Stimulated activated CD8-positive, alpha-beta memory T cell treated with anti-CD3 and anti-CD28 coated beads, Interleukin-12 subunit alpha, Interleukin-12 subunit beta, amount 100 ng/mL, for 24 hours (primary cell): ENCODE results near the gene TASP1.

Experiments used
- DNase-seq: peaks from one replicate; pipeline ENCODE4 v3.0.0-alpha.2; 2020; ENCODE audit errors: extremely low read depth

Gene TASP1

GRCh38 chr20:13571662-13572061 lies 67.1 kb downstream of the TASP1 start:
- DNase-seq: no peak

GRCh38 chr20:13567663-13568062 lies 71.1 kb downstream of the TASP1 start:
- DNase-seq: no peak

DNA sequence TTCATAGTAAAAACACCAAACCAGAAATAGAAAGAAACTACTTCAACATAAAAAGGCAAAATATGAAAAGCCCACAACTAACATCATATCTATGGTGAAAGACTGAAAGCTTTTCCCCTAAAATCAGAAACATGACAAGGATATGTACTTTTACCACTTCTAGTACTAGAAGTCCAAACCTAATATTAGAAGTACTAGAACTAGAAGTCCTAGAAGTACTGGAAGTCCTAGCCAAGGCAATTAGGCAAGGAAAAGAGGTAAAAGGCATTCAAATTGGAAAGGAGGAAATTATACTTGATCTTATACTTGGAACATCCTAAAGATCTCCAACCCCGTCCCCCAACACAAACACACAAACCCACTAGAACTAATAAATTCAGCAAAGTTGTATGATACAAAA lies 74.9 kb downstream of the TASP1 start:
- DNase-seq: no peak

- no peak for DNase-seq
Measured at GRCh38 chr20:13554706-13555105, 84.0 kb downstream of the TASP1 start.

DNA sequence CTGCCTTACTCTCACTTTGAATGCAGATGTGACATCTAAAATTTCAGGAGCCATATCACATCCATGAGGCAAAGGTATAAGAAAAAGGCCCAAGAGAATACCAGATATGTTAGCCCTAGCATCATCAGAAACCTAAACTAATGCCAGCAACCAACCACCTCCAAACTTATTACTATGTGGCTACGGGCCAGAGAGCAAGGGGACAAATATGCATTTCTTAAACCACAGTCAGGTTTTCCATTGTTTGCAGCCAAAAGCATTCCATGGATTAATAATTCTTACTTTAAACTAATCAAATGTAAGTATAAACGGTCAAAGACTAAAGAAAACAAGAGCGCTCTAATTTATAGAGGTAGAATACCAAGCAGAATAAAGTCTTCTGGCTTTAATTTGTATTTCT lies 84.7 kb downstream of the TASP1 start:
- no peak for DNase-seq

DNA sequence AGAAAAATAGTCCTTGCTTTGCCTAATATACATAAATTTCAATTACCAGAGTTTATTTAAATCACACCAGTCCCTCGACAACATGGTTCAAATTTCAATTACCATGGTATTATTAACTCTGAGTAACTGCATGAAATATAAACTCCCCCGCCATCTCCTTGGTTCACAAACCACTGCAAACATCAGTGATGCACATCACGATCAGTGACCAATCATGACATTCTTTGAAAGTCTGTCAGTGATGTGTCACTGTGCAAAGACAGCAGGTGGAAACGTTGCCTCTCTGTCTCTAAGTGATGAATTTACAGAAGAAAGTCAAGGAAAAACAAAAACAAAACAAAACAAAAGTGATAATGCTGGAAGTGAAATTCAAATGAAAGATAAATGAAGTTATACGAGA lies 86.7 kb downstream of the TASP1 start:
- no peak for DNase-seq

DNA sequence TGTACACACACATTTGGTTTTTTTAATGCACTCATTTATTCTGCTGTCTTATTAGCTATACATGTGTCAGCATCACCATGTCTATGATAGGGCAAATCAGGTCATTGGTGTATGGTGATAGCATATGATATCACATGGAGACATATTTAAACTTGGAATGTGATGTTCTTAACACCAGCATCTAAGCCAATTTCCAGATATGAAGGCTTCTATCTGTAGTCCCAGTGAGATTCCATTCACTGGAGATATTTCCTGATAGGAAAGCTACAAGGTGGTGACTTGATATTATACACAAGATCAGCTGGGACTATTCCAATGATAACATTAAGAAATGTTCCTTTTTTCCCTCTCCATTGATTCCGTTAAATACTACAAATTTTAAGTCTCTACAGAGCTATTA lies 89.3 kb downstream of the TASP1 start:
- DNase-seq: no peak

DNA sequence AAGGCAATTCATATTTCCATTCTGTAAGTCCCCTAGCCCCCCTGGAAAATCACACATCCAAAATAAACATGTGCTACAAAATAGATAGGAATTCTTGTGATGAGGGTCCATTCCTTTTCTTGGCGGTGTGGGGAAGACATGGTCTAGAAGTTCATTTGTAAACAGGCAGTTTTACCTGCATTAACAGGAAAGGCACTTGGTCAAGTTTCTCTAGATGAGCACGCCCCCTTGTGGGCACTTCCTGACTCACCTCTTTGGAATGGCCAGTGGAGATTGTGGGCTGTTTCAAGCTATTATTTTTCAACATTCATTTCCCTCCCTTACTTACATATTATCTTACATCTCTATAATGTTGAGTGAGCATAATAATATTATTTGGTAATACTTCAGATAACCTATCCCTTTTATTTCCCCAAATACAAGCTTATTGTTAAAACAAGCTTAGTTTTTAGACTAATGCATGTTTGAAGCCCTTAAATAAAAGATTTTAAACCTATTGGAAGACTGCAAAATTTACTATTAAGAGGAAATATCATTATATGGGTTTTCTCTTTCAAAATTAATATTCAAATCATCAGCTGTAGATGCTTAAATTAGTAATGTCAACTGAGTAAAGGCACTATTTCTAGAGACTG lies 92.1 kb downstream of the TASP1 start:
- DNase-seq: peak; percentile 23

DNA sequence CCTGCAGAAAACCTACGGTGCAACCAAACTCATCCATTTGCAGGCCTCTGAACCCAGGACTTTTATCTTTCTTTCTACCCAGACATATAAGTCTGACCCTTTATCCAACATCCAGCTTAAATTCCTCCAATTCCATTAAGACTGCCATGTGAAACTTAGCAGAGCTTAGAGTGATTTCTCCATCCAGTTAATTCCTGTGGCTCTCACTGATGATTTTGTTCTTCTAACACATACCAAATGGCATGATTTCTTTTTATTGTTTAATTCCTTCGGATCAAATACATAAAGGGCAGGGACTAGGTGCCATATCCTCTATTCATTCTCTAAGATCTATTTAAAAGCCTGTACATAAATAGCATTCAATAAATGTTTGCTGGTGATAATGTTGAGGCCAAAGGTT lies 92.9 kb downstream of the TASP1 start:
- DNase-seq: no peak

- no peak for DNase-seq
Measured at GRCh38 chr20:13543783-13544182, 94.9 kb downstream of the TASP1 start.

DNA sequence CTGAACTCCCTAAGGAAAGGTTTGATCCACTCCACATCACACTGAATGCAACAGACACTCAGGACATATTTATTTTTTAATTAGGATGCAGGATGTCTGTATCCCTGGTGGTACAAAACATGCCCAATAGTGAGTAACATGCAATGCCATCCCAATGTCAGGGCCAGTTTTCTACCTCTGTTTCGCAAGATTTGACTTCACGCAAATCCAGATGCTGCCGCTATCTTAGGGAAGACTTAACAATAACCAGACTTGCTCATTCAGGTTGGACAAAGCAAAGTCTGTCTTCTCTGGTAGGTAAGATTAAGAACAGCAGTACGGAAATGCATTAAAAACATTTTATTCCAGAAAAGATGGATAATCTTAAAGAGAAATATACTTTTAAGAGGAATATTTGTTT lies 103.1 kb downstream of the TASP1 start:
- DNase-seq: no peak

- DNase-seq: no peak
Measured at GRCh38 chr20:13533946-13534345, 104.8 kb downstream of the TASP1 start.

- no peak for DNase-seq
Measured at GRCh38 chr20:13530146-13530545, 108.6 kb downstream of the TASP1 start.

- no peak for DNase-seq
Measured at GRCh38 chr20:13526551-13526950, 112.2 kb downstream of the TASP1 start.

GRCh38 chr20:13525225-13525940 lies 113.3 kb downstream of the TASP1 start:
- no peak for DNase-seq

DNA sequence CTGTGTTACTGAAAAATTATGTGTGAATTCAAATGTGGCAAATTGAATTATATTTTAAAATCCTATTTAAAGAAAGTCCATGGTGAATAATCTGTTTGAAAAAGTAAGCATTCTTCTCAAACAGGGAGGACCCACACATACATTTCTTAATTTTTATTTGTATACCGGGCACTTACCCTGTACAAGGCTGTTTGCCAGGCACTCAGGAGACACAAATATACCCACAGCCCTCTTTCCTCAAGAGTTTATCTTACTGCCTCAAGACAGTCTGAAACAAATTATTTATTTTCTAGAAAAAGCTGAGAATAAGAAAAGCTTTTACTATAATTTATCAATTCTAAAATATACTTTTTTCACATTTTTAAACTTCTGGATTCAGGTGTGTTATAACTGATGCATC lies 114.4 kb downstream of the TASP1 start:
- DNase-seq: no peak

DNA sequence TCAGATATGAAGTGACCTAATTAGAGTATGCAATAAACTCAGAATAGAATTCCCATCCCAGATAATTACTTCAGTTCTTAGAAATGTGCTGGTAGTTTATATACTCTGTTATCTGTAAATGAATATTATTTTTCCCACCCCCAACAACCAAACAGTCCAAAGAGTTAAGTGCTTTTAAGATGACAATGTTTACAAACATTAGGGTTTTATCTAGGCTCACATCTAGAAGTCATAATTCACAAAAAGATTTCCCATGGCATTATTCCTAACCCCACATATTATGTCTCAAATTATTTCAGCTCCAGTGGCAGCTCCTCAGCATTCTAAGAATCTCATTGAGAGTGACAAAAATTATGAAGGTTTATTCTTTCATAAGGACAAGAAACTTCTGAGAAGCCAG lies 120.9 kb downstream of the TASP1 start:
- no peak for DNase-seq

DNA sequence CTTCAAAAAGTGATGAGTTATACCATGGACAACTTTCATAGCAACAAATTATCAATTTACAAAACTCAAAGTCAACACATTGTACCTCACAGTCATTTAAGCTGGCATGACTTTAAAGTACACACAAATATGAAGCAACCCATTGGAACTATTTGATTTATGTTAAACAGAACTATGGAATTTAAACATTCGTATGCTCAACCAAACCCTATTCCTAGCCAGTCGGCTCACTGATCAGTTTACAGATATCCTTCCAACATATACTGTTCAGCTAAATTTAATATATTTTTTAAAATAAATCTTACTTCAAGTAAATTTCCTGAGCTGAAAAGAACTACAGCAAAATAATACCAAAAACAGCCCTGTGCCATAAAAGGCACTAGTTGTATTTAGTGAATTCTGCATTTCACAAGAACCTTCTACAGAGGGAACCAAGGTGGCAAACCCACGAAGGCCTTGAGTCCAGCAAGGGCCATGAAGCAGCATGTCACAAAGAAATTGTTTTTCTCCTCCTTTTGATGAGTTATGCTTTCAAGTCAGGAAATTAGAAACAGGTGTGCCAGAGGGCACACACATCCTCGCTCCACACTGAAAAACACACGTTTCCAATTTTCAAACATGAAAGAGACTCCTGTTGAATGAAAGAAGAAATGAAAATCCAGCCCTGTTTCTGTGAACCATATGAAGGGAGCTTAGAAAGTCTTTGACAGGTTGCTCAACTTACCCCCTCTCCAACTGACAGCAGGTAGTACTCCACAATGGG lies 122.8 kb downstream of the TASP1 start:
- DNase-seq: no peak

DNA sequence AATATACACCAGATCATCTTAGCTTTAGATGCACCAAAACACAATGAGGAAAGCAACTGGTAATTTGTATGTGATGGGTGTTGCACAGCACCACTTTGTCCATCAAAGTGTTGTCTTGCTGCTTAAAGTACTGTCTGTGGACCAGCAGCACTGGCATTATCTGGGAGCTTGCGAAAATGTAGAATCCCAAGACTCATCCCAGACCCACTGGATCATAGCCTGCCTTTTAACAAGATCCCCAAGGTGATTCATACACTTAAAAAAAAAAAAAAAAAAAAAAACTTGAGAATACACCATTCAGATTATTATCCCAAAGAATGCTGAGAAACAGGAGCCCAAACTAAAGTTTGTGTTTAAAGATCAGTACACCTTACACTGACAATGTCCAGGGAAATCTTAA lies 123.4 kb downstream of the TASP1 start:
- no peak for DNase-seq

DNA sequence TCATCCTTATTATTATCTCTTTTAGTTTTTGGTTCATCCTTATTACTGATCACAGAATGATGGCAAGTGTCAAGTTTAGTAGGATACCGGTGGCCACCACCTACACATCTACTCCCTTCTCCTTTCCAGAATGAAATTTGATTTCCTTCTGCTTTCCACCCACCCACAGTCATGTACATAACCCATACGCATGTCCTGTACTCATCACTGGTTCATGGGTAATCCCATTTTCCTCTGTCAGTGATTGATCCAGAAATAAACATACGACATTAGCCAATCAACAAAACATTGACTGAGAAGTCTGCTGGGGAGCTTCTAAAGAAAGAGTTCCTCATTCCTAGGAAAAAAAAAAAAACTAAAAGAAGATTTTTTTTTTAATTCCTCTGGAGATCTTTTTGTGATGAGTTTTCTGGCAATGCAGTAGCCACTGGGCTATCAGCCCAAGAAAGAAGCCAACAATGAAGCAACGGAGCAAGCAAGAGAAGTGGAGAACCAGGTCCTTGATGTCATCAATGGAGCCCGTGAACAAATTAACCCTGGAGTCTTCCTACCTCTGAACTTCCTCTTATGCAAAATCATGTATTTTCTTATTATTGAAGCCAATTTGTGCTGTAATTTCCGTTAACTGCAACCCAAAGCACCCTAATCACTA lies 127.8 kb downstream of the TASP1 start:
- no peak for DNase-seq

- no peak for DNase-seq
Measured at GRCh38 chr20:13507646-13508045, 131.1 kb downstream of the TASP1 start.

DNA sequence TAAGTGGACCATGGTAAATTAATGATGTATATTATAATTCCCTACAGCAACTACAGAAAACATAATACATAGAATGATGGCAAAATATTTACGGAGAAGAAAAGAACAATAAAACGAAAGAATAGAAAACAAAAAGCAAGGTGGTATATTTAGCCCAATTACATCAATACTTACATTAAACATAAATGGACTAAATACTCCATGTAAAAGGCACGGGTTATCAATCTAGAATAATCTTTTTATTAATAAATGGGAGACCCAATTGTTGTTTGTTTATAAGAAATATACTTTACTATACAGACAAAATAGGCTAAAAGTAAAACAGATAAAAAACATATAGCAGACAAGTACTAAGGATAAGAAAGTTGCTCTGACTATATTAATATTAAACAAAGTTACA lies 137.2 kb downstream of the TASP1 start:
- no peak for DNase-seq

DNA sequence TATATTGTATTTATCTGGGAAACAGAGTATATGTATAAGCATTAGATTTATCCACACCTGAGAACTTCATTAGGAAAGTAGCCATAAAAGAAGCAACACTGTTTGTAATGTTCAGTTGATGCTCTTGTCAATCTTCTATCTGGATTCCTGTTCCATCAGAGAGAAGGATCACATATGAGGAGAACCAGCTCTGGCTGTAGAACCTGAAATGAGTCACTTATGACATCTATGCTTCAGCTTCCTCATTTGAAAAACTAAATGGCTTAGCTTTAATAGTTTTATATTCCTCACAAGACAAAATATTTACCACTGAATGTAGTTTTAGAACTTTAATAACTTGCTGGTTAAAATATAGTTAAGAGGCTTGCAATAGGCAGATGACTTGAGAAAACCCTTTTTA lies 144.7 kb downstream of the TASP1 start:
- DNase-seq: no peak
